ENCODE measurements around the gene PSMD5. TPM values are rescaled to one million over a fixed set of nuclear protein-coding genes. Genes with fewer than 3 reads are reported as not detected.

PSMD5 gene
- total and polyA plus RNA-seq, 8 donors, result 14.8 to 39.1 (median 21.2) TPM

GRCh38 chr9:120857902-120858301 lies 15.2 kb upstream of the PSMD5 start:
- intact Hi-C loops (cut with DNase I; ENCODE audit: low total_unique reads), result no loop called here
- Histone ChIP-seq H3K4me1 (peaks cover 7 to 21% (median 18%) of the 10 kb centered on the region in 4 donors), H3K9me3 (no peaks in the 10 kb centered on the region), H3K36me3 (peaks cover 43 to 79% (median 66%) of the 10 kb centered on the region in 4 donors), H3K4me3 (no peak overlapping the region), H3K27ac (peak overlapping the region in 3 of 5 donors; percentile 37 to 42 (median 38)), H3K27me3 (no peaks in the 10 kb centered on the region)
- DNase-seq, result no peak
- TF ChIP-seq POLR2AphosphoS5 (IDR thresholded peaks at IDR 0.05) (no peak), POLR2A (IDR thresholded peaks at IDR 0.05) (no peak)
- WGBS, 5 donors, result 76 to 93% (median 90%) methylated on average over 7 to 11 of the region's 11 CpGs

DNA sequence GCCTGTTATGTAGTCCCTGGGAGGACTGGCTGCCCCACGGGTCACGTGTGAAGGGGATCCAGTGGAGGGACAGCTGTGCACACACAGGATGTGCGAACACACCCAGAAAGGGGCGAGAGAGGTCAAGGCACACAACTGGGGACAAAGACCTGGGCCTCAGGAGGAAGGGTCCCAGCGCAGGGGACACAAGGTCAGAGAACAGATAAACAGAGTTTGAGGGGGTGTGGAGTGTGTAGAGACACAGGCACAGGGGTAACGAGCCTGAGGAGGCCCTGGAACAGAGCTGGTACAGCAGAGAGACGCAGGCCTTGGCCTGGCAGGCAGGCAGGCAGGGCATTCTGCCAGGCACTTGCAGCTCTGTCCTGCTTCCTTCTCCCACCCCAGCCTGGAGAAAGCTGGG lies 14.8 kb upstream of the PSMD5 start:
- peak overlapping the region in 3 of 5 donors; percentile 37 to 42 (median 38) for H3K27ac ChIP-seq
- WGBS, 5 donors, result 32 to 58% (median 44%) methylated on average over 7 of the region's 7 CpGs
- intact Hi-C loops (cut with DNase I; ENCODE audit: low total_unique reads), result no loop called here
- peak in 1 of 2 donors; percentile 50 for DNase-seq
- no peaks in the 10 kb centered on the region for H3K9me3 ChIP-seq
- no peaks in the 10 kb centered on the region for H3K27me3 ChIP-seq
- H3K4me3 ChIP-seq, result no peak overlapping the region
- TF ChIP-seq POLR2AphosphoS5 (IDR thresholded peaks at IDR 0.05) (no peak), POLR2A (IDR thresholded peaks at IDR 0.05) (no peak), CTCF (IDR thresholded peaks at IDR 0.05) (no peak), EP300 (IDR thresholded peaks at IDR 0.05) (no peak)
- peaks cover 38 to 79% (median 66%) of the 10 kb centered on the region in 4 donors for H3K36me3 ChIP-seq
- H3K4me1 ChIP-seq, result peaks cover 7 to 22% (median 19%) of the 10 kb centered on the region in 4 donors

DNA sequence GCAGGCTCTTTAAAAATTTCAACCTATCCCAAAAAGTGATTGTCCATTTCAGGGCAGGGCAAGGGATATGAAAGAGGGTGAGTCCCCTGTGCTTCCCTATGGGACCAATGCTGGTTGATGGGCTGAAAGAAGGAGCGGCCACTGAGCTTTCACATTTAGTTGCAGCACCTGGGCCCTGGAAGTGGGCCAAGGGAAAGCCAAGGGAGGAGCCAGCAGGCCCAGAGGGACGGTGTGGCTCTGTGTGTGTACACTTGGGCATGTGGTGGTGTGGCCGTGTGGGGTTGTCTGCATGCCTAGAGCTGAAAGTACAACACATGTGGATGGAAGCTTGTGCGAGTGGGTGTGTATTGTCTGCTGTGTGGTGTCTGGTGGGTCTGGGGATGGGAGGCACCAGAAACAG lies 14.0 kb upstream of the PSMD5 start:
- intact Hi-C loops (cut with DNase I; ENCODE audit: low total_unique reads), result no loop called here
- no peak overlapping the region for H3K4me3 ChIP-seq

GRCh38 chr9:120855827-120856670 lies 13.3 kb upstream of the PSMD5 start:
- H3K27me3 ChIP-seq, result no peaks in the 10 kb centered on the region
- peaks cover 30 to 79% (median 63%) of the 10 kb centered on the region in 4 donors for H3K36me3 ChIP-seq
- H3K27ac ChIP-seq, result no peak overlapping the region
- intact Hi-C loops (cut with DNase I; ENCODE audit: low total_unique reads), result no loop called here
- no peak for DNase-seq
- WGBS, 5 donors, result 86 to 92% (median 89%) methylated on average over 6 to 7 of the region's 7 CpGs
- peaks cover 7 to 22% (median 19%) of the 10 kb centered on the region in 4 donors for H3K4me1 ChIP-seq
- no peak for TF ChIP-seq POLR2AphosphoS5 (IDR thresholded peaks at IDR 0.05)
- TF ChIP-seq EP300 (IDR thresholded peaks at IDR 0.05), result no peak
- no peak for TF ChIP-seq CTCF (IDR thresholded peaks at IDR 0.05)
- TF ChIP-seq POLR2A (IDR thresholded peaks at IDR 0.05), result no peak
- no peak overlapping the region for H3K4me3 ChIP-seq
- no peaks in the 10 kb centered on the region for H3K9me3 ChIP-seq

More for the DNA sequence above, 14.0 kb upstream of the PSMD5 start:
- Histone ChIP-seq H3K4me1 (peaks cover 7 to 22% (median 19%) of the 10 kb centered on the region in 4 donors), H3K27ac (peak overlapping the region in 1 of 5 donors; percentile 42), H3K9me3 (no peaks in the 10 kb centered on the region), H3K36me3 (peaks cover 34 to 79% (median 65%) of the 10 kb centered on the region in 4 donors), H3K27me3 (no peaks in the 10 kb centered on the region)
- peak in 1 of 3 donors; percentile 54 for TF ChIP-seq POLR2AphosphoS5 (IDR thresholded peaks at IDR 0.05)
- no peak for TF ChIP-seq CTCF (IDR thresholded peaks at IDR 0.05)
- no peak for TF ChIP-seq POLR2A (IDR thresholded peaks at IDR 0.05)
- no peak for TF ChIP-seq EP300 (IDR thresholded peaks at IDR 0.05)
- 27 to 65% (median 34%) methylated on average over 4 of the region's 4 CpGs for WGBS, 5 donors
- DNase-seq, result peak; percentile 61 to 88
